SU-DHL-6 (cell line): ENCODE measurements around the gene MRPL55.

ENCODE experiments used
- H2AFZ ChIP-seq: fragments of 200-600 bp; sonication (generic); 2 replicates; pipeline ENCODE4 v1.6.1; 2014; ENCODE audit warnings: low read depth, mild to moderate bottlenecking, moderate library complexity, mixed read lengths, antibody characterized with exemption, low read length; ENCODE audit not compliant: severe bottlenecking
- H3F3A ChIP-seq: fragments of 200-600 bp; shearing (Covaris generic); 2 replicates; pipeline ENCODE4 v1.6.0; 2016; ENCODE audit warnings: antibody characterized with exemption, mild to moderate bottlenecking; ENCODE audit not compliant: insufficient read depth
- H3K27ac ChIP-seq: fragments of 200-600 bp; sonication (generic); 2 replicates; pipeline ENCODE4 v1.5.1; 2016; ENCODE audit warnings: low read depth, mild to moderate bottlenecking, low read length, moderate library complexity, mixed read lengths
- H3K27me3 ChIP-seq: fragments of 200-600 bp; sonication (generic), shearing (Covaris generic); 2 replicates; pipeline ENCODE4 v1.6.0; 2014; ENCODE audit warnings: mild to moderate bottlenecking, low read length
- H3K36me3 ChIP-seq: fragments of 200-600 bp; sonication (generic); 2 replicates; pipeline ENCODE4 v1.6.1; 2014; ENCODE audit warnings: mild to moderate bottlenecking, low read length, mixed read lengths
- H3K4me2 ChIP-seq: fragments of 300-600, 200-600 bp; shearing (Covaris generic), sonication (generic); 2 replicates; pipeline ENCODE4 v1.6.0; 2014; ENCODE audit warnings: low read length, low read depth, mild to moderate bottlenecking; ENCODE audit not compliant: poor library complexity, severe bottlenecking
- H3K4me3 ChIP-seq: fragments of 200-600 bp; sonication (generic); 2 replicates; pipeline ENCODE4 v1.5.1; 2014; ENCODE audit warnings: antibody characterized with exemption, low read length, mild to moderate bottlenecking, mixed read lengths; ENCODE audit not compliant: insufficient read depth, poor library complexity, severe bottlenecking
- H3K79me2 ChIP-seq: fragments of 200-600 bp; sonication (generic); 2 replicates; pipeline ENCODE4 v1.6.1; 2014; ENCODE audit warnings: mild to moderate bottlenecking, low read length, moderate library complexity; ENCODE audit not compliant: insufficient read depth
- H3K9ac ChIP-seq: fragments of 200-600 bp; sonication (generic); 2 replicates; pipeline ENCODE4 v1.7.0; 2014; ENCODE audit warnings: mild to moderate bottlenecking, low read length
- H3K9me2 ChIP-seq: fragments of 200-600 bp; sonication (generic); replicated peaks from 2 replicates; pipeline ENCODE4 v1.6.1; 2014; ENCODE audit warnings: low read length; ENCODE audit not compliant: insufficient read depth
- H3K9me3 ChIP-seq: fragments of 200-600 bp; sonication (generic); 2 replicates; pipeline ENCODE4 v1.6.1; 2014; ENCODE audit warnings: low read length, mixed read lengths; ENCODE audit not compliant: insufficient read depth
- H4K20me1 ChIP-seq: fragments of 200-600 bp; sonication (generic); 2 replicates; pipeline ENCODE4 v1.6.1; 2014; ENCODE audit warnings: low read depth, mild to moderate bottlenecking, antibody characterized with exemption, low read length, moderate library complexity, mixed read lengths
- EZH2phosphoT487 ChIP-seq: fragments of 200-600 bp; sonication (generic), shearing (Covaris generic); conservative IDR thresholded peaks from 2 replicates; pipeline ENCODE4 v1.6.1; 2018; ENCODE audit warnings: mild to moderate bottlenecking, antibody characterized with exemption, low read length, moderate library complexity, mixed read lengths
- TF ChIP-seq, protein P1 (sequence below): fragments of 200-600 bp; sonication (generic); IDR thresholded peaks from one replicate; pipeline ENCODE4 v1.5.1; 2017; ENCODE audit warnings: antibody characterized with exemption, mild to moderate bottlenecking, low read length, moderate library complexity; ENCODE audit not compliant: insufficient read depth, poor library complexity, severe bottlenecking

Gene MRPL55

DNA sequence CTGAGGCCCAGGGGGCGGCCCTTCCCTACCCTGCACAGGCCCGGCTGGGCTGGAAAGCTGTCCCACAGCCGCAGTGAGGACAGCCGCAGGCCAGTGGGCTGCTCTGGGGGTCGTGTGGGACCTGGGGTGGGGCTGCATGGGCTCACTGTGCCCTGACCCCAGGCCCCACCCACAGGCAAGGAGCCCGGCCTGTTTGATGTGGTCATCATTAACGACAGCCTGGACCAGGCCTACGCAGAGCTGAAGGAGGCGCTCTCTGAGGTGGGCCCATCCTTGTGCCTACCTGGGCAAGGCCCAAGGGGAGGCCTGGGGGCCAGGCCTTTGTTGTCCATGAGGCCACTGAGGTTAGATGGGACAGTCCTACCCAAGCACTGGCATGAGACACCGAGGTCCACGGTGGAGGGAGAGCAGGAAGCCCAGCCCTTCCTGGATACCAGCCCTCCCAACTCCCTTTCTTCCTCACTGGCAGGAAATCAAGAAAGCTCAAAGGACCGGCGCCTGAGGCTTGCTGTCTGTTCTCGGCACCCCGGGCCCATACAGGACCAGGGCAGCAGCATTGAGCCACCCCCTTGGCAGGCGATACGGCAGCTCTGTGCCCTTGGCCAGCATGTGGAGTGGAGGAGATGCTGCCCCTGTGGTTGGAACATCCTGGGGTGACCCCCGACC lies 39.2 kb upstream of the MRPL55 start:
- TF ChIP-seq, protein P1, sequence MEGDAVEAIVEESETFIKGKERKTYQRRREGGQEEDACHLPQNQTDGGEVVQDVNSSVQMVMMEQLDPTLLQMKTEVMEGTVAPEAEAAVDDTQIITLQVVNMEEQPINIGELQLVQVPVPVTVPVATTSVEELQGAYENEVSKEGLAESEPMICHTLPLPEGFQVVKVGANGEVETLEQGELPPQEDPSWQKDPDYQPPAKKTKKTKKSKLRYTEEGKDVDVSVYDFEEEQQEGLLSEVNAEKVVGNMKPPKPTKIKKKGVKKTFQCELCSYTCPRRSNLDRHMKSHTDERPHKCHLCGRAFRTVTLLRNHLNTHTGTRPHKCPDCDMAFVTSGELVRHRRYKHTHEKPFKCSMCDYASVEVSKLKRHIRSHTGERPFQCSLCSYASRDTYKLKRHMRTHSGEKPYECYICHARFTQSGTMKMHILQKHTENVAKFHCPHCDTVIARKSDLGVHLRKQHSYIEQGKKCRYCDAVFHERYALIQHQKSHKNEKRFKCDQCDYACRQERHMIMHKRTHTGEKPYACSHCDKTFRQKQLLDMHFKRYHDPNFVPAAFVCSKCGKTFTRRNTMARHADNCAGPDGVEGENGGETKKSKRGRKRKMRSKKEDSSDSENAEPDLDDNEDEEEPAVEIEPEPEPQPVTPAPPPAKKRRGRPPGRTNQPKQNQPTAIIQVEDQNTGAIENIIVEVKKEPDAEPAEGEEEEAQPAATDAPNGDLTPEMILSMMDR, result no peak
- no peak for TF ChIP-seq EZH2phosphoT487
- no peak overlapping the region for H3K9ac ChIP-seq
- H3K4me2 ChIP-seq, result no peak overlapping the region
- no peak overlapping the region for H3K27ac ChIP-seq
- no peaks in the 10 kb centered on the region for H3K27me3 ChIP-seq
- H2AFZ ChIP-seq, result no peak overlapping the region
- no peaks in the 10 kb centered on the region for H3K9me2 ChIP-seq
- H3K9me3 ChIP-seq, result no peaks in the 10 kb centered on the region
- H3K79me2 ChIP-seq, result peaks cover 27% of the 10 kb centered on the region
- no peak overlapping the region for H3K4me3 ChIP-seq
- H3K36me3 ChIP-seq, result no peaks in the 10 kb centered on the region
- H3F3A ChIP-seq, result no peaks in the 10 kb centered on the region
- H4K20me1 ChIP-seq, result no peaks in the 10 kb centered on the region; the same call in 1 of the 2 replicates

DNA sequence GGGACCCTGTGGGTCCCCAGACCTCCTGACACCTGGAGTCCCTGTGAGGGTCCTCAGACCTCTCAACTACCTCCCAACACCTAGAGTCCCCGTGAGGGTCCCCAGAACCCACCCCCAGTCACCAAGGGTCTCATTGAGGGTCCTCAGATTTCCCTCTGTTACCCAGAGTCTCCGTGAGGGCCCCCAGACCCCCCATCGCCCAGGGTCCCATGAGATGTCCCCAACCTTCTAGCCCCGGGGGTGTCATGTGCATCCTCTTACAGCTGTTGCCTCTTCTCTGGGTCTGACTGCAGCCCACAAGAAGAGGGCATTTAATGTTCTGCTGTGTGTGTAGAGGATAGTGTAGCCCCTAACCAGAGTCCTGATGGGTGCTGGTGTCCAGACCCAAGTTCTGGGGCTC lies 38.7 kb upstream of the MRPL55 start:
- peaks cover 33% of the 10 kb centered on the region for H3K79me2 ChIP-seq
- H3K9ac ChIP-seq, result no peak overlapping the region
- no peak overlapping the region for H3K4me3 ChIP-seq

DNA sequence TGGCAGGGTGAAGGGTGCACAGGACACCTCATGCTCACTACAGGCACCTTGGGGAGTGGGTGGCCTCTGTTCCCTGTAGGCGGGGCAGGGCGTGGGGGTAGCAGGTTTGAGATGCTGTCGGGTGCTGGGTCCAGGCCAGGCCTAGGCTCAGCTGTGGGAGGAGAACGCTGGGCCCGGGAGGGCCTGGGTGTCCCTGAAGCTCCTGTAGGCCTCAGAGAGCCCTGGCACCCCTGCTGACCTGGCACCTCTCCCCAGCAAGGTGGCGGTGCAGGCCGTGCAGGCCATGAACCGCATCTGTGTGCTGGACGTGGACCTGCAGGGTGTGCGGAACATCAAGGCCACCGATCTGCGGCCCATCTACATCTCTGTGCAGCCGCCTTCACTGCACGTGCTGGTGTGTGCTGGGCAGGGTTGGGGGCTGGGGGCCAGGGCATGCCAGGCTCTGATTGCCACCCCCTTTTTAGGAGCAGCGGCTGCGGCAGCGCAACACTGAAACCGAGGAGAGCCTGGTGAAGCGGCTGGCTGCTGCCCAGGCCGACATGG lies 38.1 kb upstream of the MRPL55 start:
- H3F3A ChIP-seq, result no peaks in the 10 kb centered on the region
- no peaks in the 10 kb centered on the region for H3K36me3 ChIP-seq
- H4K20me1 ChIP-seq, result no peaks in the 10 kb centered on the region; the same call in 1 of the 2 replicates
- TF ChIP-seq EZH2phosphoT487, result no peak
- TF ChIP-seq, protein P1, result no peak
- H2AFZ ChIP-seq, result no peak overlapping the region
- H3K79me2 ChIP-seq, result peaks cover 38% of the 10 kb centered on the region
- no peaks in the 10 kb centered on the region for H3K27me3 ChIP-seq
- H3K27ac ChIP-seq, result no peak overlapping the region
- H3K9ac ChIP-seq, result no peak overlapping the region
- no peak overlapping the region for H3K4me2 ChIP-seq
- no peaks in the 10 kb centered on the region for H3K9me2 ChIP-seq
- no peak overlapping the region for H3K4me3 ChIP-seq
- H3K9me3 ChIP-seq, result no peaks in the 10 kb centered on the region

More for the DNA sequence above, 38.7 kb upstream of the MRPL55 start:
- H3K9me2 ChIP-seq, result no peaks in the 10 kb centered on the region
- no peak overlapping the region for H3K27ac ChIP-seq
- H3F3A ChIP-seq, result no peaks in the 10 kb centered on the region
- TF ChIP-seq, protein P1, result no peak
- H3K27me3 ChIP-seq, result no peaks in the 10 kb centered on the region
- no peaks in the 10 kb centered on the region for H3K36me3 ChIP-seq
- no peaks in the 10 kb centered on the region for H3K9me3 ChIP-seq
- H2AFZ ChIP-seq, result no peak overlapping the region
- H3K4me2 ChIP-seq, result no peak overlapping the region
- H4K20me1 ChIP-seq, result no peaks in the 10 kb centered on the region; the same call in 1 of the 2 replicates
